GM10847 (cell line): ENCODE measurements around the gene SLC12A1.

Experiments
- POLR2A ChIP-seq: IDR thresholded peaks from 2 replicates; pipeline ENCODE4 v1.6.1; 2011; ENCODE audit not compliant: insufficient read length; ENCODE audit errors: extremely low read depth

Gene SLC12A1

DNA sequence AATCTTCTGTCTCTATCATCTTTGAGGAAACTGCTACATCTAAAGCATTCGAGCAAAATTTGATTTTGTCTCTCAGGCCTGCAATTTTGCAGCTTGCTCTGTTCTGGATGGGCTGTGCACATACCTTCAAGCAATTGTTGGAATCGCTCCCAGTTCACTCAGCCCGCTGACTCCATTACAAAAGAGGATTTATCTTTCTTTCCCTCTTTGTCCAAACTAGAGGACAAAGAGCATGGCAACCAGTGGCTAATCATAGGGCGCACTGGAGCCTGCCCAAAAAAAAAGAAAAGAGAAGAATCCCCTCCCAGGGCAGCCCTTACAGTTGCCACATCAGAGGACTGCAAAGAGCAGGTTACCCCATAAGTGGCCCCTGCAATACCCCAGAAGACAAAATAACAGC is 76.1 kb downstream of the SLC12A1 start:
- TF ChIP-seq POLR2A, result no peak

DNA sequence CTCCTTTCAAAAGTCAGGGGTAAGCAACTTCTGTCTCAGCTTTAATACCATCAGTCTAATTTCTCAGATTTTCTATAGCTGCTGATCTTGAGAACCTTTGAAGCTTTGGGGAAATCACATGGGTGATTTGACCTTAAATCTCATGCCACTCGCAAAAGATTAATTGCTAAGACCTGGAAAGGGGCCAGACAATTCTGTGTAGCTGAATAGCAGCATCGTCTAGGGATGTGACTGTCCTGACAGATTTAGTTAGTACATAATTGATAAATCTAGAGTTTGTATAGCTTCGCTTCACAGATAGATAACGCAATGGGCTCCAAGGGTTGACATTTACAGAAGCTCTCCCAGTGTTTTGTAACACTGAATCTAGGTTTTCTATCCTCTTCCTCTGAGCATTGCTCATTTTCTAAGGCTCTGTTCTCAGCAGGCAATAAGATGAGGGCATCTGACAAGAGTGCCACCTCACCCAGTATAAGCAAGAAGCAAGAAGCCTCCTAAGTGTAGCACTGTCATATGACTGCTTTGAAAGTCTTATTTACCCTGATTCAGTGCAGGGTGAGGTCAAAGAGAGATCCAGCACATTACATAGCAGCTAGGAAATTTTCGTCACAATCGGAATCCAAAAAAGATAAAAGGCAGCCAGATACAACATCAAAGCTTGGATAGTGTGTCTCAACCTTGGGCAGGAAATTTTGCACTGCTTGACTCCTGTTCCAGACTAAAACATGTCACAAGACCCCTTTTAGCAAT is 77.5 kb downstream of the SLC12A1 start:
- no peak for TF ChIP-seq POLR2A

DNA sequence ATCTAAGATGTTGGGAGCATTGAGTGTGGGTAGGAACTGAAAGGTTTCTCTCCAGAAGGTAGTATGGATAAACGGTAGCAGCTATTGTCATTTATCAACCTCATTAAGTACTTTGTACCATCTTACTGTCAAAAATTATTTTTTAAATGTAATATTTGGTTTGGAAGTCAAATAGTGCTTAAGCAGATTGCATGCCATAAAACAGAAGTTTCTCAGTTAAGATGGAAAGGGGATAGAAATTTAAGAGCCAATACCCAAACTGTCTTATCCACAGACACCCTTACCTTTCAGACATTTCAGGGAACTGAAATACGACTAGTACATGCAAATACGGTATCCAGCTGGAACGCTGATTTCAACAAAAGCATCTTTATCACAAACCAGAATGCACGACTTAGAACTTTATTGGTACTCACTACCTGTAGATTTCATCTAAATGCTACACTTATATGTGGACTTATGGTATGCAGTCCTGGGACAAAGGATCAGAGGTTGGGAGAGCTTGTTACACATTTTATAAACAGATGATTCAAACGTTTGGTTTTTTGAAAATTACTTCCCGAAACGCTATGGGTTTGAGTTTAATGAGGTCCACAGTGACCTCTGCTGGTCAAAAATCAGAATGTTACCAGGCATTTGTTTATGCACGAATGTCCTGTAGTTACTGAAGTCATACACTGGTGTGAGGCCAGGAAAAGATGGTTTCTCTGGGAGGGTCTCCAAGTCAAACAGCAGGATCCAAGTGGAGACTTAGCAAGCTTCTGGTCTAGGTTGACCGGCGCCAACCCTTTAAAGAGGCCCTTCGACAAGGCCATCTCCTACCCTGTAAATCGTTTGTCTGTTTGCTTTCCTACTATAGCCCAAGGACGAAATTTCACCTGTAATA is 79.5 kb downstream of the SLC12A1 start:
- no peak for TF ChIP-seq POLR2A

DNA sequence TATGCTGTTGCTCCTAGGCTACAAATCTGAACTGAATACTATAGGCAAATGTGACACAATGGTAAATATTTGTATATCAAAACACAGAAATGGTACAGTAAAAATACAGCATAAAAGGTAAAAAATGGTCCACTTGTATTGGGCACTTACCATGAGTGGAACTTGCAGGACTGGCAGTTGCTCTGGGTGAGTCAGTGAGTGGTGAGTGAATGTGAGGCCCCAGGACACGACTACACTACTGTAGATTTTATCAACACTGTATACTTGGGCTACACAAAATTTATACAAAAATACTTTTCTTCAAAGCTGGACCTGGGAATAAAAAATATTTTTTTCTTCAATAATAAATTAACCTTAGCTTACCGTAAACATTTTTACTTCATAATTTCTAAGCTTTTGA is 83.5 kb downstream of the SLC12A1 start:
- no peak for TF ChIP-seq POLR2A

DNA sequence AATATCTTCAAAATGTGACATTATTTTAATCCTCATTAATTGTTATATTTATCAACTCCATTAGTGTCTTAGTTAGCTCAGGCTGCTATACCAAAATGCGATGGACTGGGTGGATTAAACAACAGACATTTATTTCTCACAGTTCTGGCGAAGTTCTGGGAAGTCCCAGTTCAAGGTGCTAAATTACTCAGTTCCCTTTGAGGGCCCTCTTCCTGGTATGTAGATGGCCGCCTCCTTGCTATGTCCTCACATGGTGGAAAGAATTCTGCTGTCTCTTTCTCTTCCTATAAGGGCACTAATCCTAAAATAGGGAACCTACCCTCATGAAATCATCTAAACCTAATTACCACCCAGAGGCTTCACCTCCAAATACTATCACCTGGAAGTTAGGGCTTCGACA is 86.4 kb downstream of the SLC12A1 start:
- TF ChIP-seq POLR2A, result no peak

DNA sequence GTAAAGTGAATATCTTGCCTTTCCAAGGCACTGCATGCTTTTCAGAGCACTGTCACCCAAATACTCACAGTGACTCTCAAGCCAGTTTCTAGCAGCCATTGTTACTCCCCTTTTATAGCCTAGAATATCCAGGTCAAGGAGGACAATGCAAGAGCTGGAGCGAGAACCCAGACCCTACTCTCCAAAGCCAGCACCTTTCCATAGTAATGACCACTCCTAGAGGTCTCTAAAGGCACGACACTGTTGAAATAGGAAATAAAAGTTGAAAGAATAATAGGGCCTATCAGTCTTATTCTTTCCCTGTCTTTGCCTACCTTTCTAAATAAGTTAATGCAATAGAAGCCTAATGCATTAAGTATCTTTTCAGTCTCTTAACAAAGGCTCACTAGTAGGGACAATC is 91.6 kb downstream of the SLC12A1 start:
- TF ChIP-seq POLR2A, result no peak

DNA sequence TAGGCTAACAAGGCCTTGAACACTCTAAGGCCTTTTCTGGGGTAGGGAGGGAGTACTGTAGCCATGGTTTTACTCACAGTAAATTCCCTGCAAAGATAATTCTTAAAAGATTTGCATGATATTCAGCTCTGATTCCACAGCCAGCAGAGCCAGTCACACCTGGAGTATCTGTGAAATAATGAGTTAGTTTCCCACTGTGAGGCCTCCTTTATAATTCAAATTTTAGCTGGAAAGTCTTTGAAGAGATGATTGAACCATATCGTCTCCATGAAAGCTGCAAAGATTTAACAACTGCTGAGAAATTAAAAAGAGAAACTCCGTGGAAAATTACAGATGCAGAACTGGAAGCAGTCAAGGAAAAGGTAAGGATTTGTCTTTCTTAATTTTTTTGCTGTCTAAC is 92.8 kb downstream of the SLC12A1 start:
- TF ChIP-seq POLR2A, result no peak

DNA sequence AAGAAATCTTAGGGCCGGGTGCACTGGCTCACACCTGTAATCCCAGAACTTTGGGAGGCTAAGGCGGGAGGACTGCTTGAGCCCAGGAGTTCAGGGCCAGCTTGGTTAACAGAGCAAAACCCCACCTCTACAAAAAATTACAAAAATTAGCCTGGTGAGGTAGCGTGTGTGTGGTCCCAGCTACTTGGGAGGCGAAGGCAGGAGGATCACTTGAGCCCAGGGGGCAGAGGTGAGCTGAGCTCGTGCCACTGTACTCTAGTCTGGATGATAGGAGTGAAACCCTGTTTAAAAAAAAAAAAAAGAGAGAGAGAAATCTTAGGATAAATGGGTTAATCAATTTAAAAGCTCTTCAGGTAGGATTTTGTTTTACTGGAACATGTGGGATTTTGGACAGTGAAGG is 93.9 kb downstream of the SLC12A1 start:
- TF ChIP-seq POLR2A, result no peak

DNA sequence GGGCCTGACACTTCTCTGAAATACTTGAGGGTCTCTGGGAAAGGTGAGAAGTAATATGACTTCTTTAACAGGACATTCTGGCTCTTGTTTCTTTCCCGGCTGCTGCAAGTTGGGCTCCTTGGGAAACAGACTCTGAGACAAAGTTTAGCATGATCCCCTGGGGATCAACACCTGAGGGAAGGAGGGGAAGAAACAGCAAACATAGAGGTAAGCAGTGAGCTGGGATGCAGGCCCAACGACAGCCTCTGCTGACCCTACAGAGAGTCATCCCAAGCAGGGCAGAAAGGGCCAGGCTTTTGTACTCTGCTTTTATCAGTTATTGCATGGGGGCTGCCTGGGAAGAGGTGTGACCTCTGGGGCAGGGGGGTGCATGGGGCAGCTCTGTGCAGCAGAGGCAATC is 98.3 kb downstream of the SLC12A1 start:
- no peak for TF ChIP-seq POLR2A

DNA sequence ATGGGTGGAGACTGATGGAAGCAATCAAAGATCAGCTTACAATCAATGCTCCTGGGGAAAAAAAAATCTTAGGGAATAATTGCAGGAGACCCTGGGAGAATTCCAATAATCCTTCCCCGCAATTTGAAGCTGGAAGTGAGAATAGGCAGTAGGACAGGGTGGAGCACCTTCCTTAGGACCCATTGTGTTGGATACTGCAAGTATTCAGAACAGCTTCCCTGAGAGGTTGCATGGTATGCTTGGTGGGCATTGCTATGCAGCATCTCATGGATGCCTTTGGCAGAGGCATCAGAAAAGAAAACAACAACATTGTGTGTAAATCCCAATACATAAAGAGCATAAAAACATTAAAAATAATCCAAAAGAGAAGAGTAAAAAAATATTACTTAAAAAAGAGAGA is 100.5 kb downstream of the SLC12A1 start:
- no peak for TF ChIP-seq POLR2A

DNA sequence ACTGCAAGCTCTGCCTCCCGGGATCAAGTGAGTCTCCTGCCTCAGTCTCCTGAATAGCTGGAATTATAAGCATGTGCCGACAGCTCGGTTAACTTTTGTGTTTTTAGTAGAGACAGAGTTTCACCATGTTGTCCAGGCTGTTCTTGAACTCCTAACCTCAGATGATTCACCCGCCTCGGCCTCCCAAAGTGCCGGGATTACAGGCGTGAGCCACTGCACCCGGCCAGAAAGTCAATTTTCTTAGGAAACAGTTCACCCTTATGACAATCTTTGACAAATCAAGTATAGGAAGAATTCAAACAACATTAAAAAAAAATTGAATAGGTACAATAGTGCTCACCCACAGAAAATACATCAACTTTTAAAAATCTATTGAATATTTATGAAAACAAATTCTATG is 101.5 kb downstream of the SLC12A1 start:
- no peak for TF ChIP-seq POLR2A

DNA sequence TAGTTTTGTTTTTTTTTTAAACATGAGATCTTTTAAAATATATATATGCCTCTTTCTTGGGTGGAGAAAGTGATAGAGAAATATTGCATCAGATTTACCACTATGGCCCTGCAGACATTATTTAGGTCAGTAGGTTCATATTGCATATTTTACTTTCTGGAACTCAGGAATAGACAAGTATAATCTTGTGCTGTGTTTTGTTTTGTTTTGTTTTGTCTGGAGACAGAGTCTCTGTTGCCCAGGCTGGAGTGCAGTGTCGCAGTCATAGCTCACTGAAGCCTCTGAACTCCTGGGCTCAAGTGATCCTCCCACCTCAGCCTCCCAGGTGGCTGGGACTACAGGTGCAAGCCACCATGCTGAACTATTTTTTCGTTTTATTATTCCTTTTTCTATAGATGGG is 103.6 kb downstream of the SLC12A1 start:
- no peak for TF ChIP-seq POLR2A

DNA sequence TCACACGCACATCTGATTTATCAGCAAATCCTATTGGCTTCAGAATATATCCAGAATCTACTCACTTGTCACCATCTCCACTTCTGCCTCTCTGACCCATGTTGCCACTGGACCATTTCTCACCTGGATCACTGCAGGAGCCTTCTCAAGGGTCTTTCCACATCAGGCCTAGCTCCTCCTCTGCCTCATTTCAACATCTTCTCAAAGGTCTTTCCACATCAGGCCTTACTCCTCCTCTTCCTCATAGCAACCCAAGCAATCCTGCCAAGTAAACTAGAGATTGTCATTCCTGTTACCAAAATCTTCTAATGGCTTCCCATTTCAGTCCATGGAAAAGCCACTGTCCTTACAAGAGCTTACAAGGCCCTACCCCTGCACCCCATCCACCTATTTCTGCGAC is 107.1 kb downstream of the SLC12A1 start:
- TF ChIP-seq POLR2A, result no peak

DNA sequence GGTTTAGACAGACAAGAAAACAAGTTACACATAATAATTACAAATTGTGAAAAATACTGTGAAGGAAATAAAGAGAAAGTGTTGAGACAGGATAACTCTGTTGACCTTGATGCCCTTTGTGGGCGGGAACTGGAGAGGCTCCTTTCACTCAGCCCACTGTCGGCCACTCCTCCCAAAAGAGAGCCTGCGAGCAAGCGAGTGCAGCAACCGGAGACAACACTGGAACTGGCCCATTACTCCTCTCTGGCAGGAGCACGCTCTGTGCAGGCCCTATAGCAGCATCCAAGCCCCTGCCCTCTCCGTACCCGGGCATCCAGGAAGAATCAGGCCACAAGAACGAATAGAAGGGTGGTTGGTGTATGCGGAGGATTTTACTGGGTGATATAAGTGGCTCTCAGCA is 108.9 kb downstream of the SLC12A1 start:
- TF ChIP-seq POLR2A, result no peak

DNA sequence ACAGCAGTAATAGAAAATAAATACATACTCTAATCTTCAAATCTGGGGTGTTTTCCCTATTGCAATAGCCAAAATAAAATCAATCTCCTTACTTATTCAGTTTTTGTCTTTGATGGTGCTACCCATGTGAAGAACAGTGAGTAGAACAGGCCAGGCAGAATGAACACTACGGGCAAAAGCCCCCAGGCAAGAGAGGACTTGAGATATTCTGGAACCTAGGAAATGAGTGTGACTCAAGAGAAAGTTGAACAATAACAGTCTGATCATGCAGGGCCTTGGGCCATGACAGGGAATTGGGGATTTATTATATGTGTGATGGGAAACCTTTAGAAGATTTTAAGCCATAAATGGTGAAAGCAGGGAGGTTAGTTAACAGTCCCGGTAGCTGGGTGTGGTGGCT is 111.1 kb downstream of the SLC12A1 start:
- no peak for TF ChIP-seq POLR2A

DNA sequence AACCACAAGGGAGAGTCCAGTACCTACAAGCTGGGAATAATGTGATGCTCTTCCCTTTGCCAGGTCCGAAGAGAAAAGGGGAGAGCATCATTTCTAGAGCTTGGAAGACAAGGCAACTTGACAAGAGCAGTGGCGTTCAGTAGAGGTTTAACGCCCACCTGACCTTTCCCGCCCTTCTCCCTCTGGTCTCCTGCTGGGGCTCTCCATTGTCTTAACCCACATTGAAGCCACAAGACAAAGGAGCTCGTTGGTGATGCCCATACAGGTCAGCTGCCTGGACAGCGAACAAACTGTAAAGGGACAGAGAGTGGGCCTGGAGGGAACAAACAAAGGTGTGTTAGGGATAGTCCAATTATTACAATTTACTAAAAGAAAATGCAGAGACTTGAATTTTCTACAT is 112.0 kb downstream of the SLC12A1 start:
- TF ChIP-seq POLR2A, result no peak
